ENCODE data around the gene MCOLN2.
"Not testable (repeated sequence)": the region's sequence is repeated elsewhere in the genome, so short reads cannot be mapped to it uniquely, and the experiment has no call there.

Gene MCOLN2

GRCh38 chr1:84996846-84997666 is at the start of gene MCOLN2:
MCOLN2 (minus strand) TSS chr1:84997113; CDS start chr1:84996872, 241 bp downstream.
- peak; percentile 54 for DNase-seq (ENCODE audit: low spot score)

DNA sequence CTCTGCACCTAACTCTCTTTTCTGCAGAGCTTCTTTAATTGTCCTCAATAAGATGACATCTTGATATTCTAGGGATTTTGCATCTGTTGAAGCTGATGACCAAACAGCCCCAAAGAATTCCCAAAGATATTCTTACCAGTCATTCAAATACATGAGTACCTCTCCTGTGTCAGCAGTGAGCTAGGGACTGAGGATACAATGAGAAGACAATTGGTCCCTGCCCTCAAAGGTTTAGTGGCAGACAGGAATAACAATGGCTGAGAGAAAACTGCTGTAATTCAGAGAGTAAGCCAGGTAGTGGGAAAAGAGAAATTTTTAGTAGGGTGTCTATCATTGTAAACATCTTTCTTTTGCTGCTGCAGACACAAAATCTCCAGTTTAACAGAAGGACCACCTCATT is 45.5 kb upstream of the MCOLN2 start:
- DNase-seq (ENCODE audit: low spot score), result no peak

DNA sequence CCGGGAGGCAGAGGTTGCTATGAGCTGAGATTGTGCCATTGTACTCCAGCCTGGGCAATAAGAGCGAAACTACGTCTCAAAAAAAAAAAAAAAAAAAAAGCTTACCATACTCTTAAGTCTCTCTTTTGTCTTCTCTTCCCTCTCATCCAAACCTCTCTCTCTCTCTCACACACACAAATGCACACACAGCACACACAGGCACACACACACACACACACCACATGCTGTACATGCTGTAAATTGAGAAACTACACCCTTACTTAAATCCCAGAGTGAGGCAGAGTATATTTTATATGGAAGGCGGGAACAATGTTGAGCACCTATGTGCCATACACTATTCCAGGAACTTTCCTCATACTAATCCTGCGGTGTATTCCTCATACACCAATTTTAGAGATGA is 44.9 kb upstream of the MCOLN2 start:
- DNase-seq (ENCODE audit: low spot score), result no peak

DNA sequence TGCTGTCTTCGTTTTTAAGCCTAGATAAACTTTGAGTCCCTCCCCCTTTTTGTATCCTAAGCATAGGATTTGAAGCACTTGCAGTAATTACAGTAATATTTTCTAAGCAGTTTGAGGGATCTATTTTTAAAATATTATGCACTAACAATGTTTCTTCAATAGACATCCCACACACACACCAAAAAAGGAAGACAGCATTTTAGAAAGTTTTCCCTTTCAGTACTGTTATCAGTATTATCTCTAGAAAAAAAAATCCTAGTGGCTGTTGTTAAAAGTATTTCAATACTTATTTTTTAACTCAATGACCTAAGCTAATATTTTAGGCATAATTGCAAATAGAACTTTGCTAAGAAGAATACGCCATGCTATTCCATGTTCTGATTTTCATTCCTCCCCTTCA is 36.3 kb upstream of the MCOLN2 start:
- no peak for DNase-seq (ENCODE audit: low spot score)

DNA sequence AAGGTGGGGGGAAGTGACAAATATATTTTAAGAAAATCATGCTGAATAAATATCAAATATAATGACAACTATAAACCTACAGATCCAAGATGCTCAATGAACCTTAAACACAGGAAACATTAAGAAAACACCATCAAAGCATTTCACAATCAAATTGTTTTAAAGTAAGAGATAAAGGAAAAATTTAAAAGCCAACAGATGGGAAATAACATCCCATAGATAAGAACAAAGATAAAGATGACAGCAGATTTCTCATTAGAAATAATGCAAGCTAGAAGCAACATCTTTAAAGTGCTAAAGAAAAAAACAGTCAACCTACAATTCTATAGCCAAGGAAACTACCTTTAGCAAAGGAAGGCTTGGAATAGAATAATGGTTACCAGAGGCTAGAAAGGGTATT is 33.6 kb upstream of the MCOLN2 start:
- DNase-seq (ENCODE audit: low spot score), result no peak

- no peak for DNase-seq (ENCODE audit: low spot score)
Observed at GRCh38 chr1:85028151-85028550, 31.2 kb upstream of the MCOLN2 start.

DNA sequence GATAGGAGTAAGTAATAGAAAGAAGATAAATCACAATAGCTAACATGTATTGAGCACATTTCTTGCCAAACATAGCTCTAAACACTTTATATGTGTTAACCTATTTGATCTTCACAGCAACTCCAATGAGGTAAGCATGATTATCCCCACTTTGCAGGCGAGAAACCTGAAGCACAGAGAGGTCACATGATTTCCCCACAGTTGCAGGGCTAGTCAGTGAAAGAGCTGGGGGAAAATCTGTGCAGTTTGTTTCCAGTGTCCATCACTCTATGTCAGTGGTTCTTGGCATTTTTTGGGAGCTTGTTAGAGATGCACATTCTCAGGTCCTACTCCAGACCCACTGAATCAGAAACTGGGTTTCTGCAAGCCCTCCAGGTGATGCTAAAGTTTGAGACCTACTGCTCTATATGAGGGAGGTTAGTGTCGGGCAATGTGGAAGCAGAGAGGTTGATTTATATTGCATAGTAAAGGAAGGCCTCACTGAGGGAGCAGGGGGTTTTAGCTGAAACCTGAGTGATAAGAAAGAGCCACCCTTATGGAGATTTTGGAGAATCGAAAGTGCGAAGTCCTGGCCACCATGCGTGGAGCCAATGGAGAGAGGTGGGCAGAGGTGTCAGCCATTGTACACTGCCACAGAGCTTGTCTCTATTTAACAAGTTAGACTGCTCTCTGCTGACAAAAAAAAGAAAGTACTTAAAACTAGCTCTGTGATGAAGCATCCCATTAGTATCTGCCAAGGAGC is 30.5 kb upstream of the MCOLN2 start:
- no peak for DNase-seq (ENCODE audit: low spot score)

DNA sequence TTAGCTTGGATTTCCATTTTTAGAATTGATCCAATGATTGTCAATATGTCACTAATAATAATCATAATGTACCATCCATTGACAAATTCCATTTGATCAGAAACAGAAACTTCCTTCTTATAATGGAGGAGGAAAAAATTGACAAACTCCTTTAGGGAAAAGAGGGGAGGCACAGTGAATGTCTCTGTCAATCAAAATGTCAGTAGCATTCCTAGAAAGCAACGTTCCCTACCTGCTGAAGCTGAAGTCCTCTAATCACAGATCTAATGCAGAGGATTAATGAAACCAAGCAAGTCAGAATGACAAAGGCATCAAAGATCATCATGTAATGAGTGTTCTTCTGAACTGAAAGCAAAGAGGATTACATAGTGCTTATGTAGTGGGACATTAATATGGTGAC is 29.0 kb upstream of the MCOLN2 start:
- DNase-seq (ENCODE audit: low spot score), result no peak

DNA sequence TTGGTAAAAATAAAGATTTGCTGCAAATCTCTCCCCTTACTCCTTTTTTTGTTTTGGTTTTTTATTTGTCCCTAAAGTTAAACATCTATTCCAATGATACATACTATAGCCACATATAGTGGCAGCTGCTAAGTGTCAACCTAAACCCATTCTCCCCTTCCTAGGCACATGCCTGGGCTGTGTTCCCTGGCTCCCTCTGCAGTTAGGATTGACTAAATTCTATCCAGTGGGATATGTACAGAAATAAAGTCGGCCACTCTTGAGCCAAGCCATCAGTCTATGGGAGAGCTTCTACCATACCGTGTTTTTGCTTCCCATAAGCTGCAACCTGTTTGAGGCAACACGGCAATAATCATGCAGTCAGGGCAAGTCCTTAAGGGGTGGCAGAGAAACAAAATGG is 27.8 kb upstream of the MCOLN2 start:
- no peak for DNase-seq (ENCODE audit: low spot score)

DNA sequence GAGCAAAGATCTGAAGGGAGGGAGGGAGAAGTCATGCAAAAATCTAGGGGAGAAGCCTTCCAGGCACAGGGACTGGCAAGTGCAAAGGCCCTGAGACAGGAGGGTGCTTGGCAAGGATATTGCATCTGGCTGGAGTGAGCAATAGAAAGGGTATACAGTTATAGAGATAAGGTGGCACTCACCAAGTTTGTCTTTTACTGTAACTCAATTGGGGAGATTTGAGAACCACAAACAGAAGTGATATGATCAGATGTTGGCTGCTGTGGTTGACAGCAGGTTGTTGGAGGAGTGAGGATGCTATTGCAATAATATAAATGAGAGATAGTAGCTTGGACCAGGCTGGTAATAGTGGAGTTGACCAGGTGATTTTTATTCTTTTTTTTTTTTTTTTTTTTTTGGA is 25.8 kb upstream of the MCOLN2 start:
- no peak for DNase-seq (ENCODE audit: low spot score)

GRCh38 chr1:85019994-85020393 is 23.1 kb upstream of the MCOLN2 start:
- no peak for DNase-seq (ENCODE audit: low spot score)

GRCh38 chr1:85015826-85016225 is 18.9 kb upstream of the MCOLN2 start:
- DNase-seq (ENCODE audit: low spot score), result no peak

DNA sequence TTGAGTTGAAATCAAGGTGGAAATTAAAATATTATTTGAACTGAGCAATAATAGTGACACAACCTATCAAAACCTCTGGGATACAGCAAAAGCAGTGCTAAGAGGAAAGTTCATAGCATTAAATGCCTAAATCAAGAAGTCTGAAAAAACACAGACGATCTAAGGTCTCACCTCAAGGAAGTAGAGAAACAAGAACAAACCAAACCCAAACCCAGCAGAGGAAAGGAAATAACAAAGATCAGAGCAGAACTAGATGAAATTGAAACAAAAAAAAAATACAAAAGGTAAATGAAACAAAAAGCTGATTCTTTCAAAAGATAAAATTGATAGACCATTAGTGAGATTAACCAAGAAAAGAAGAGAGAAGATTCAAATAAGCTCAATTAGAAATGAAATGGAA is 8.7 kb upstream of the MCOLN2 start:
- not testable (repeated sequence) for DNase-seq (ENCODE audit: low spot score)

GRCh38 chr1:85001742-85002141 is 4.8 kb upstream of the MCOLN2 start:
- no peak for DNase-seq (ENCODE audit: low spot score)

DNA sequence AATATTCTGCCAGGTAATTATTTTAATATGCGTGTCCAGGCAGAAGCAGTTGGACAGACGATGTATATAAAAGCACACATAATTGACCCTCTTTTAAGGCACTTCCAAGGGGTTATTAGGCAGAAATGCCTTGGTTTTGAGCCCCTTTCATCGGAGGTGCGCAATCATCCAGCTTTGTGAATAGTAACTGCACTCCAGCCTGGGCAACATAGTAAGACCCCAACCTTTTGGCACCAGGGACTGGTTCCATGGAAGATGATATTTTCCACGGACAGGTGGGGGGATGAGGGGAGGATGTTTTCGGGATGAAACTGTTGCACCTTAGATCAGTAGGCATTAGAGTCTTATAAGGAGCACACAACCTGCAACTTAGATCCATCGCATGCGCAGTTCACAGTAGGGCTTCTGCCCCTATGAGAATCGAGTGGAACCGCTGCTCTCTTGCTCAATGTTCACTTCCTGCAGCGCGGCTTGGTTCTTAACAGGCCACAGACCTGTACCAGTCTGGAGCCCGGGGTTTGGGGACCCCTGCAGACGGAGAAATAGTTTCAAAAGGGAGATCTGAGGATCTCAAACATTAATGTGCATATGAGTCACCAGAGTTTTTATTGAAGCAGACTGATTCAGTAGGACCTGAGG is 1.8 kb upstream of the MCOLN2 start:
- no peak for DNase-seq (ENCODE audit: low spot score)

GRCh38 chr1:84997667-84998600 is 1.0 kb upstream of the MCOLN2 start:
- DNase-seq (ENCODE audit: low spot score), result no peak

DNA sequence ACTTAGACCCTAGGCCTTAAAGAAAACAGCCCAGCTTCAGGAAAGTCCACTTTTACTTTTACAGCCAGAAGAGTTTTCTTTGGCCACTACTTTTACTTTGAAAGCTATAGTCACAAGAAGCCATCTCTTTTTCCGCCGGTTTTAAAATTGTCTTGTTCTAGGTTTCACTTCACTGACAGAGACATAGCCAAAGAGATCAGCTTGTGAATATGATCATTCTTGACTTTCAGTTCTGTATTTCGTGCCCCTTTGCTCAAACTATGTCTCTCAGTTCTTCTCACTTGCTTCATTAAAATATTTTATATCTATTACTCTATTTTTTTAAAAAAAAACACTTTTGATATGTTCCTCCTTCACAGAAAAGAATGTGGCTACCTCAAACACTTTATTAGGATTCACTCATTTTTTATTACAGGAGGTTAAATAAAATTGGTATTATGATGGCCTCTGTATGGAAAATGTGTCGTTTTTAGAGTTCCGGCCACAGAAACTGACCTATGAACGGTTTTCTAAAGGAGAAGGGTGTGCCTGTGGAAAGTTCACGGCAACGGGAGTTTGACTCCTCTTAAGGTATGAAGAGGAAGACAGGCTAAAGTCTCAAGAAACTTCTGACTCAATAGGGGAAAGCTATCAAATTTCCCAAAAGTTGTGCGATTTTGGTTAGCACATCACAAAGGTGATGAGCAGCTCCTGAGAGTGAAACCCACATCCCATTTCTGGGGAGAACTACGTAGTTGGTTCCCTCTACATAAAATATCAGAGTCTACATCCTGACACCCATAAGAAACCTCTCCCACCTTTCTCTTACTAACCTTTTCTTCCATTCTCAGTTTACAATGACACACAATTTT is 1.2 kb downstream of the MCOLN2 start:
- DNase-seq (ENCODE audit: low spot score), result no peak

DNA sequence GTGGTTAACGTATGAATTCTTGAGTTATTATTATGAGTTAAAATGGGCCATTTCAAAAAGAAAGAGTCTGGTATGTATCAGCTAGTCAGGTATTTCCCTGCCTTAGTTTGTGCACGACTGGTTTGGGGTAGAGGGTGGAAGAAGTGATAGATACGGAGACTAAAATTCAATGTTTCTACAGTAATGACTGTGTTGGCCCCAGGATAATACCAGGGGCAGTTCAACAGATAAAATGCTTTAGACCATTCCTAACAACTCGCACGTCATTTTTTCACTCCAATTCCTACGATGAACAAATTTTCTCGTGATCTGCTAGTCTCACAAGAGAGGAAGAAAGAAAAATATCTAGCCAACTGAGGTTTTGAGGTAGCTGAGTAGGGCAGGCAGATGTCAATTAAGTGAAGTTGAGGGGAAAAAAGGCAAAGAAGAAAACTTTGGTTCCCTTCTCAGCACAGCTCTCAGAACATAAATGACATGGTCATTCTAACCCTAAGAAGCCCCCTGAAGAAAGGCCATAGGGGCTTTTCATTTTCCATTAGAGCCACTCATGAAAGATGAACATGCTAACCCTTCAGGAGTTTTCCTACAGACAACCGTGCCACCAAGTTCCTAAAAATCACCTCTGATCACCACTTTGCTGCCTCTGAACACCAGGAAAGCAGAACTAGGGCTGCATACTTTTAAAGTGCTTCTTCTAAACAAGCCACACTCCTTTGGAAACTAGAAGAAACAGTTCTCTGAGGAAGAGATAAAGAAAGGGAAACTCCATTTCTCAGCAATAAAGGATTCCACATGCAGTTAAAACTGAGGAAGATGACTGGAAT is 5.6 kb downstream of the MCOLN2 start:
- peak; percentile 18 for DNase-seq (ENCODE audit: low spot score)

DNA sequence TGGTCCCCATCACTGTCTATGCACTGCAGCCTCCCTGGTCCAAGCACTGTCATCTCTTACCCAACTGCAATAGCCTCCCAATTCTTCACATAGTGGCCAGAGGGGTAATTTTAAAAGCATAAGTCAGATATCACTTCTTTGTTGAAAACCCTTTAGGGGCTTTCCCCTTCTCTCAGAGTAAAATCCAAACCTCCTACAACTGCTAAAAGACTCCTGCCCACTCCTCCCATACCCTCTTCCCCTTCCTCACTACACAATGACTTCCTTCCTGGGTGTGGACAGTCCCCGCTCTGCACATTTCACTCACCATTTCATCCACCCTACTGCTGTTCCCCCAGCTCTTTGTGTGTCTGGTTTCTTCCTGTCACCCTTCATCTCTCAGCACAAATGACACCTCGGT is 8.3 kb downstream of the MCOLN2 start:
- DNase-seq (ENCODE audit: low spot score), result no peak

DNA sequence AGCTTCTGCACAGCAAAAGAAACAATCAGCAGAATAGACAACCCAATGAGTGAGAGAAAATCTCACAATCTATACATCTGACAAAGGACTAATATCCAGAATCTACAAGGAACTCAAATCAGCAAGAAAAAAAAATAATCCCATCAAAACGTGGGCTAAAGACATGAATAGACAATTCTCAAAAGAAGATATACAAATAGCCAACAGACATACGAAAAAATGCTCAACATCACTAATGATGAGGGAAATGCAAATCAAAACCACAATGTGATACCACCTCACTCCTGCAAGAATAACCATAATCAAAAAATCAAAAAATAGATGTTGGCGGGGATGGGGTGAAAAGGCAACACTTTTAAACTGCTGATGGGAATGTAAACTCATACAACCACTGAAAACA is 10.4 kb downstream of the MCOLN2 start:
- DNase-seq (ENCODE audit: low spot score), result not testable (repeated sequence)
